ENCODE data around the gene ADPRS.

ADPRS gene

GRCh38 chr1:36092798-36093185 is 4.1 kb downstream of the ADPRS start:
- Histone ChIP-seq H3K4me1 (ENCODE audit: control insufficient read depth in 1 of 2, insufficient read depth in 1 of 2, low read depth in 1 of 2, low read length in 1 of 2) (peaks cover 35 to 40% of the 10 kb centered on the region in 2 experiments), H3K9me3 (no peaks in the 10 kb centered on the region), H3K4me3 (ENCODE audit: low read depth in 1 of 2, low read length in 1 of 2) (no peak overlapping the region), H3K36me3 (peaks cover 64% of the 10 kb centered on the region), H3K27ac (no peak overlapping the region), H3K27me3 (no peaks in the 10 kb centered on the region)
- no peak for TF ChIP-seq CTCF (IDR thresholded peaks at IDR 0.05)

GRCh38 chr1:36093226-36093625 is 4.5 kb downstream of the ADPRS start:
- H3K4me3 ChIP-seq (ENCODE audit: low read depth in 1 of 2, low read length in 1 of 2) = no peak overlapping the region
- TF ChIP-seq CTCF (IDR thresholded peaks at IDR 0.05) = no peak
- H3K27me3 ChIP-seq = no peaks in the 10 kb centered on the region
- H3K4me1 ChIP-seq (ENCODE audit: control insufficient read depth in 1 of 2, insufficient read depth in 1 of 2, low read depth in 1 of 2, low read length in 1 of 2) = peaks cover 30 to 35% of the 10 kb centered on the region in 2 experiments
- H3K36me3 ChIP-seq = peaks cover 64% of the 10 kb centered on the region
- no peak overlapping the region for H3K27ac ChIP-seq
- H3K9me3 ChIP-seq = no peaks in the 10 kb centered on the region

GRCh38 chr1:36093929-36094328 is 5.2 kb downstream of the ADPRS start:
- no peak for TF ChIP-seq CTCF (IDR thresholded peaks at IDR 0.05)
- H3K27me3 ChIP-seq = no peaks in the 10 kb centered on the region
- H3K4me3 ChIP-seq (ENCODE audit: low read depth in 1 of 2, low read length in 1 of 2) = no peak overlapping the region
- peaks cover 64% of the 10 kb centered on the region for H3K36me3 ChIP-seq
- H3K27ac ChIP-seq = peak overlapping the region; percentile 78
- peaks cover 27 to 32% of the 10 kb centered on the region in 2 experiments for H3K4me1 ChIP-seq (ENCODE audit: control insufficient read depth in 1 of 2, insufficient read depth in 1 of 2, low read depth in 1 of 2, low read length in 1 of 2)
- H3K9me3 ChIP-seq = no peaks in the 10 kb centered on the region

GRCh38 chr1:36094621-36095061 is 5.9 kb downstream of the ADPRS start:
- peaks cover 22 to 26% of the 10 kb centered on the region in 2 experiments for H3K4me1 ChIP-seq (ENCODE audit: control insufficient read depth in 1 of 2, insufficient read depth in 1 of 2, low read depth in 1 of 2, low read length in 1 of 2)
- no peak for TF ChIP-seq CTCF (IDR thresholded peaks at IDR 0.05)
- H3K4me3 ChIP-seq (ENCODE audit: low read depth in 1 of 2, low read length in 1 of 2) = no peak overlapping the region
- no peaks in the 10 kb centered on the region for H3K9me3 ChIP-seq
- peak overlapping the region; percentile 78 for H3K27ac ChIP-seq
- H3K27me3 ChIP-seq = no peaks in the 10 kb centered on the region
- peaks cover 64% of the 10 kb centered on the region for H3K36me3 ChIP-seq

- TF ChIP-seq CTCF (IDR thresholded peaks at IDR 0.05) = no peak
- peaks cover 18 to 28% of the 10 kb centered on the region in 2 experiments for H3K4me1 ChIP-seq (ENCODE audit: control insufficient read depth in 1 of 2, insufficient read depth in 1 of 2, low read depth in 1 of 2, low read length in 1 of 2)
- H3K27me3 ChIP-seq = no peaks in the 10 kb centered on the region
- peaks cover 62% of the 10 kb centered on the region for H3K36me3 ChIP-seq
- no peaks in the 10 kb centered on the region for H3K9me3 ChIP-seq
- no peak overlapping the region for H3K4me3 ChIP-seq (ENCODE audit: low read depth in 1 of 2, low read length in 1 of 2)
- H3K27ac ChIP-seq = peak overlapping the region; percentile 78
Observed at GRCh38 chr1:36095760-36096405, 7.2 kb downstream of the ADPRS start.
